22Rv1 (cell line): ENCODE measurements around the gene PLVAP.

ENCODE experiments used
- H3K27ac ChIP-seq: fragments of 450-650 bp; 2 replicates; pipeline ENCODE4 v1.5.1; 2017
- CTCF ChIP-seq: fragments of 450-650 bp; IDR thresholded peaks from 2 replicates; pipeline ENCODE4 v1.5.1; 2017; ENCODE audit warnings: mild to moderate bottlenecking
- ZFX ChIP-seq: fragments of 450-650 bp; IDR thresholded peaks from 2 replicates; pipeline ENCODE4 v1.6.1; 2017; ENCODE audit warnings: antibody characterized with exemption, borderline replicate concordance

Gene PLVAP

GRCh38 chr19:17341845-17342244, 35.3 kb downstream of the PLVAP start:
- peak overlapping the region; percentile 4; the same call in 1 of the 2 replicates for H3K27ac ChIP-seq
- TF ChIP-seq ZFX (no peak), CTCF (no peak)

GRCh38 chr19:17341386-17341785, 35.8 kb downstream of the PLVAP start:
- no peak for TF ChIP-seq ZFX
- TF ChIP-seq CTCF: no peak
- peak overlapping the region; percentile 4; the same call in 1 of the 2 replicates for H3K27ac ChIP-seq

GRCh38 chr19:17340871-17341357, 36.2 kb downstream of the PLVAP start:
- H3K27ac ChIP-seq: peak overlapping the region; percentile 99
- TF ChIP-seq CTCF (no peak), ZFX (no peak)

- TF ChIP-seq CTCF (peak; percentile 73), ZFX (no peak)
- H3K27ac ChIP-seq: peak overlapping the region; percentile 99
Observed at GRCh38 chr19:17340302-17340870, 36.8 kb downstream of the PLVAP start.

GRCh38 chr19:17339088-17339741, 37.9 kb downstream of the PLVAP start:
- H3K27ac ChIP-seq: peak overlapping the region; percentile 99
- TF ChIP-seq CTCF (no peak), ZFX (no peak)

- no peak for TF ChIP-seq ZFX
- TF ChIP-seq CTCF: no peak
- H3K27ac ChIP-seq: peak overlapping the region; percentile 99
Observed at GRCh38 chr19:17338433-17339078, 38.6 kb downstream of the PLVAP start.
